Panc1 (cell line): ENCODE measurements around the gene GRIK5. TPM values are rescaled to one million over a fixed set of nuclear protein-coding genes. Genes with fewer than 3 reads are reported as not detected.

Experiments
- ATAC-seq: fragments of 200-7000 bp; cut with Tn5 transposase; 2 replicates; pipeline ENCODE4 v1.9.1; 2020; ENCODE audit warnings: mild to moderate bottlenecking, moderate library complexity
- BruUV-seq: library from RNA; stranded (reverse); fragments of 400-500 nt; replicated peaks from 2 replicates; lab custom pipeline; 2021; lab: Mats Ljungman, UMichigan
- CTCF ChIA-PET: fragments of 300-600 bp; sonication (Branson Sonifier 250); formaldehyde crosslinking; loops from one replicate; lab custom pipeline; 2022; ENCODE audit warnings: antibody characterized with exemption; lab: Charles Lee
- POLR2A ChIA-PET: fragments of 300-600 bp; sonication (Branson Sonifier 250); formaldehyde crosslinking; loops from one replicate; lab custom pipeline; 2022; ENCODE audit warnings: antibody characterized with exemption; lab: Charles Lee
- DNase-seq: peaks from one replicate; pipeline ENCODE4 v3.0.0-alpha.2; 2010; ENCODE audit warnings: low read depth, low spot score
- H3K27ac ChIP-seq: 2 replicates; pipeline ENCODE4 v1.5.1; 2011; ENCODE audit warnings: mild to moderate bottlenecking, low read length, inconsistent platforms
- H3K27me3 ChIP-seq: fragments of 200-500 bp; sonication (Bioruptor generic); 2 replicates; pipeline ENCODE4 v1.6.0; 2014; ENCODE audit warnings: low read length, inconsistent platforms; ENCODE audit not compliant: control insufficient read depth, insufficient read depth
- H3K36me3 ChIP-seq: fragments of 200-500 bp; sonication (Bioruptor generic); 2 replicates; pipeline ENCODE4 v1.5.1; 2014; ENCODE audit warnings: inconsistent platforms, mild to moderate bottlenecking, low read length, moderate library complexity; ENCODE audit not compliant: control insufficient read depth, insufficient read depth
- H3K4me1 ChIP-seq: 2 replicates; pipeline ENCODE4 v1.5.1; 2011; ENCODE audit warnings: inconsistent platforms, mild to moderate bottlenecking, low read length, moderate library complexity; ENCODE audit not compliant: control insufficient read depth, insufficient read depth
- H3K4me3 ChIP-seq, 2 experiments: 2 replicates each; pipeline ENCODE4 v1.5.1; 2011 to 2012; ENCODE audit warnings: low read depth in 2 of 2, low read length in 2 of 2, mild to moderate bottlenecking in 2 of 2, inconsistent platforms in 1 of 2, moderate library complexity in 1 of 2
- H3K9me3 ChIP-seq: fragments of 200-500 bp; sonication (Bioruptor generic); 2 replicates; pipeline ENCODE4 v1.5.1; 2014; ENCODE audit warnings: low read depth, mild to moderate bottlenecking, inconsistent platforms, low read length, moderate library complexity; ENCODE audit not compliant: control insufficient read depth, insufficient read depth
- CTCF ChIP-seq: fragments of 450-650 bp; IDR thresholded peaks from 2 replicates; pipeline ENCODE4 v1.5.1; 2017; ENCODE audit warnings: mild to moderate bottlenecking
- POLR2AphosphoS5 ChIP-seq: IDR thresholded peaks from 2 replicates; pipeline ENCODE4 v1.6.1; 2012; ENCODE audit warnings: mild to moderate bottlenecking, low read depth, low read length, moderate library complexity
- SIN3A ChIP-seq: IDR thresholded peaks from 2 replicates; pipeline ENCODE4 v1.6.1; 2012; ENCODE audit warnings: low read depth, mild to moderate bottlenecking, low read length, moderate library complexity, borderline replicate concordance; ENCODE audit not compliant: insufficient read depth
- TCF7L2 ChIP-seq: IDR thresholded peaks from 2 replicates; pipeline ENCODE4 v1.6.1; 2011; ENCODE audit warnings: mild to moderate bottlenecking, low read depth, low read length, inconsistent platforms
- in situ Hi-C: cut with HindIII; loops from 2 replicates; pipeline ENCODE4 v1.10.0; 2016; ENCODE audit warnings: low sequenced_read_pairs, low pct_unique_long_range_greater_than_20kb
- intact Hi-C: fragments of 100-400 bp; cut with micrococcal nuclease; formaldehyde crosslinking; loops from one replicate; pipeline ENCODE4 v1.10.0; 2022; ENCODE audit not compliant: unreplicated experiment
- total RNA-seq: library from RNA; stranded (reverse); gene quantifications from one replicate; pipeline ENCODE4 v1.2.1, GENCODE V29; 2021; ENCODE audit not compliant: unreplicated experiment
- TF ChIP-seq, protein P1 (sequence below), 2 experiments: IDR thresholded peaks; 2 replicates each; pipeline ENCODE4 v1.6.1; 2011 to 2012; ENCODE audit warnings: low read depth in 2 of 2, control low read depth in 1 of 2, low read length in 1 of 2, mild to moderate bottlenecking in 1 of 2, moderate library complexity in 1 of 2; ENCODE audit not compliant: insufficient read depth in 1 of 2

The GRIK5 gene
- total RNA-seq, 1 experiment from 2014 or later: 0.62 TPM

- in situ Hi-C loops (no loop called here), intact Hi-C loops (no loop called here)
- ChIA-PET CTCF (no interaction called here), POLR2A (no interaction called here)
- H3K4me1 ChIP-seq: no peaks in the 10 kb centered on the region
- H3K9me3 ChIP-seq: no peaks in the 10 kb centered on the region
- H3K27ac ChIP-seq: no peak overlapping the region
- TF ChIP-seq TCF7L2 (no peak), CTCF (no peak), SIN3A (no peak), POLR2AphosphoS5 (no peak)
- TF ChIP-seq, protein P1, sequence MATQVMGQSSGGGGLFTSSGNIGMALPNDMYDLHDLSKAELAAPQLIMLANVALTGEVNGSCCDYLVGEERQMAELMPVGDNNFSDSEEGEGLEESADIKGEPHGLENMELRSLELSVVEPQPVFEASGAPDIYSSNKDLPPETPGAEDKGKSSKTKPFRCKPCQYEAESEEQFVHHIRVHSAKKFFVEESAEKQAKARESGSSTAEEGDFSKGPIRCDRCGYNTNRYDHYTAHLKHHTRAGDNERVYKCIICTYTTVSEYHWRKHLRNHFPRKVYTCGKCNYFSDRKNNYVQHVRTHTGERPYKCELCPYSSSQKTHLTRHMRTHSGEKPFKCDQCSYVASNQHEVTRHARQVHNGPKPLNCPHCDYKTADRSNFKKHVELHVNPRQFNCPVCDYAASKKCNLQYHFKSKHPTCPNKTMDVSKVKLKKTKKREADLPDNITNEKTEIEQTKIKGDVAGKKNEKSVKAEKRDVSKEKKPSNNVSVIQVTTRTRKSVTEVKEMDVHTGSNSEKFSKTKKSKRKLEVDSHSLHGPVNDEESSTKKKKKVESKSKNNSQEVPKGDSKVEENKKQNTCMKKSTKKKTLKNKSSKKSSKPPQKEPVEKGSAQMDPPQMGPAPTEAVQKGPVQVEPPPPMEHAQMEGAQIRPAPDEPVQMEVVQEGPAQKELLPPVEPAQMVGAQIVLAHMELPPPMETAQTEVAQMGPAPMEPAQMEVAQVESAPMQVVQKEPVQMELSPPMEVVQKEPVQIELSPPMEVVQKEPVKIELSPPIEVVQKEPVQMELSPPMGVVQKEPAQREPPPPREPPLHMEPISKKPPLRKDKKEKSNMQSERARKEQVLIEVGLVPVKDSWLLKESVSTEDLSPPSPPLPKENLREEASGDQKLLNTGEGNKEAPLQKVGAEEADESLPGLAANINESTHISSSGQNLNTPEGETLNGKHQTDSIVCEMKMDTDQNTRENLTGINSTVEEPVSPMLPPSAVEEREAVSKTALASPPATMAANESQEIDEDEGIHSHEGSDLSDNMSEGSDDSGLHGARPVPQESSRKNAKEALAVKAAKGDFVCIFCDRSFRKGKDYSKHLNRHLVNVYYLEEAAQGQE (IDR thresholded peaks at IDR 0.05; ENCODE audit: insufficient read depth in 1 of 2, low read depth in 2 of 2, low read length in 1 of 2): no peak
- H3K36me3 ChIP-seq: no peaks in the 10 kb centered on the region
- H3K4me3 ChIP-seq: no peak overlapping the region
- no peak for DNase-seq
- no peak for ATAC-seq
- BruUV-seq: no TSS peak
- no peaks in the 10 kb centered on the region for H3K27me3 ChIP-seq
Measured at GRCh38 chr19:42065511-42065910, 4.5 kb downstream of the GRIK5 start.

DNA sequence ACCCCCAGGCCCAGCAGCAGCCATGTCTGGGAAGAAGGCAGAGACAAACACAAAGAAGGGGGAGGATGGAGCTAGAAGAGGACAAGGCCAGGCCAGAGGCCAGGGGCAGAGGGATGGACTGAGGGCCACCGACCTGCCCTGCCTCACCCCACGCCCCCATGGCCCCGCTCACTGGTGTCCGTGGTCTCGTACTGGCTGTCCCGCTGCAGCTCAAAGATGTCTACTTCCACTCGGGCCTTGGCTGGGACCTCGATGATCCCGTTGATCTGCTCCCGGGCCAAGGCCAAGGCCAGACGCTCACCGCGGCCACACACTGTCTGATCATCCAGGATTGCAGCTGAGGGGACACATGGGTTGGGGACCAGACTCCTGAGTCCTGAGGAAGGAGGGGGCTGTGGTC is 5.0 kb downstream of the GRIK5 start:
- Histone ChIP-seq H3K9me3 (no peaks in the 10 kb centered on the region), H3K27me3 (no peaks in the 10 kb centered on the region), H3K27ac (no peak overlapping the region), H3K36me3 (no peaks in the 10 kb centered on the region), H3K4me1 (no peaks in the 10 kb centered on the region), H3K4me3 (no peak overlapping the region)
- ATAC-seq: no peak
- TF ChIP-seq, protein P1 (IDR thresholded peaks at IDR 0.05; ENCODE audit: insufficient read depth in 1 of 2, low read depth in 2 of 2, low read length in 1 of 2): no peak
- TF ChIP-seq TCF7L2: no peak
- TF ChIP-seq SIN3A: no peak
- no peak for TF ChIP-seq POLR2AphosphoS5
- TF ChIP-seq CTCF: no peak
- DNase-seq: no peak
- ChIA-PET POLR2A (no interaction called here), CTCF (no interaction called here)
- intact Hi-C loops: no loop called here
- BruUV-seq: no TSS peak
- in situ Hi-C loops: no loop called here
